Loucy (cell line): ENCODE results near the gene GRIP1.

Experiments
- H2AFZ ChIP-seq: fragments of 200-600 bp; sonication (generic); 2 replicates; pipeline ENCODE4 v1.6.0; 2016; ENCODE audit warnings: antibody characterized with exemption, mild to moderate bottlenecking, low read length, moderate library complexity
- H3F3A ChIP-seq: fragments of 200-600 bp; 2 replicates; pipeline ENCODE4 v1.6.0; 2016; ENCODE audit warnings: antibody characterized with exemption, low read depth, mild to moderate bottlenecking
- H3K27me3 ChIP-seq: fragments of 200-600 bp; sonication (generic); 2 replicates; pipeline ENCODE4 v1.6.1; 2014; ENCODE audit warnings: low read length, mild to moderate bottlenecking; ENCODE audit not compliant: insufficient read depth, poor library complexity, severe bottlenecking
- H3K36me3 ChIP-seq: fragments of 200-600 bp; sonication (generic); 2 replicates; pipeline ENCODE4 v1.6.1; 2016; ENCODE audit warnings: low read length; ENCODE audit not compliant: insufficient read depth
- H3K4me1 ChIP-seq: fragments of 200-600 bp; sonication (generic); 2 replicates; pipeline ENCODE4 v1.5.1; 2014; ENCODE audit warnings: low read length, mild to moderate bottlenecking; ENCODE audit not compliant: insufficient read depth, poor library complexity, severe bottlenecking
- H3K4me2 ChIP-seq: fragments of 200-600 bp; sonication (generic); 2 replicates; pipeline ENCODE4 v1.6.0; 2014; ENCODE audit warnings: antibody characterized with exemption, low read length, low read depth, mild to moderate bottlenecking; ENCODE audit not compliant: poor library complexity, severe bottlenecking
- H3K4me3 ChIP-seq: fragments of 200-600 bp; sonication (generic); 2 replicates; pipeline ENCODE4 v1.5.1; 2014; ENCODE audit warnings: low read length, mild to moderate bottlenecking, mixed read lengths; ENCODE audit not compliant: poor library complexity, severe bottlenecking
- H3K79me2 ChIP-seq: fragments of 200-600 bp; sonication (generic); 2 replicates; pipeline ENCODE4 v1.6.1; 2014; ENCODE audit warnings: low read length; ENCODE audit not compliant: insufficient read depth
- H3K9ac ChIP-seq: fragments of 200-600 bp; sonication (generic); 2 replicates; pipeline ENCODE4 v1.6.0; 2014; ENCODE audit warnings: mild to moderate bottlenecking, low read depth, low read length, moderate library complexity; ENCODE audit not compliant: poor library complexity, severe bottlenecking
- H3K9me2 ChIP-seq: fragments of 200-600 bp; sonication (generic); replicated peaks from 2 replicates; pipeline ENCODE4 v1.6.1; 2016; ENCODE audit warnings: low read depth, low read length, mixed read lengths
- H3K9me3 ChIP-seq: fragments of 200-600 bp; sonication (generic); 2 replicates; pipeline ENCODE4 v1.6.1; 2014; ENCODE audit warnings: mild to moderate bottlenecking, antibody characterized with exemption, low read length, low read depth; ENCODE audit not compliant: insufficient read depth
- H4K20me1 ChIP-seq: fragments of 200-600 bp; sonication (generic); 2 replicates; pipeline ENCODE4 v1.6.0; 2014; ENCODE audit warnings: antibody characterized with exemption, low read length, mild to moderate bottlenecking; ENCODE audit not compliant: insufficient read depth, poor library complexity, severe bottlenecking
- CTCF ChIP-seq: fragments of 200-600 bp; sonication (generic); conservative IDR thresholded peaks from 2 replicates; pipeline ENCODE4 v1.5.1; 2014; ENCODE audit warnings: mild to moderate bottlenecking, antibody characterized with exemption, low read length
- EZH2phosphoT487 ChIP-seq: fragments of 200-600 bp; IDR thresholded peaks from 2 replicates; pipeline ENCODE4 v1.6.1; 2018; ENCODE audit warnings: antibody characterized with exemption, mild to moderate bottlenecking, moderate library complexity, borderline replicate concordance

GRIP1 gene

GRCh38 chr12:66572845-66573244 lies 106.0 kb downstream of the GRIP1 start:
- Histone ChIP-seq H3K9ac (no peak overlapping the region), H3K79me2 (no peaks in the 10 kb centered on the region), H4K20me1 (no peaks in the 10 kb centered on the region), H3K9me2 (0 out of 2 replicates have a peak, but pooled peaks cover 3% of the 10 kb centered on the region), H3F3A (no peaks in the 10 kb centered on the region), H3K27me3 (no peaks in the 10 kb centered on the region), H2AFZ (no peak overlapping the region), H3K36me3 (no peaks in the 10 kb centered on the region), H3K4me2 (no peak overlapping the region), H3K4me3 (no peak overlapping the region), H3K9me3 (no peaks in the 10 kb centered on the region), H3K4me1 (no peaks in the 10 kb centered on the region)
- TF ChIP-seq CTCF (no peak), EZH2phosphoT487 (no peak)

GRCh38 chr12:66571361-66571915 lies 107.4 kb downstream of the GRIP1 start:
- Histone ChIP-seq H2AFZ (no peak overlapping the region), H3F3A (no peaks in the 10 kb centered on the region), H3K27me3 (no peaks in the 10 kb centered on the region), H4K20me1 (no peaks in the 10 kb centered on the region), H3K79me2 (no peaks in the 10 kb centered on the region), H3K9me3 (no peaks in the 10 kb centered on the region), H3K4me3 (no peak overlapping the region), H3K9me2 (0 out of 2 replicates have a peak, but pooled peaks cover 3% of the 10 kb centered on the region), H3K9ac (no peak overlapping the region), H3K4me1 (no peaks in the 10 kb centered on the region), H3K4me2 (no peak overlapping the region), H3K36me3 (no peaks in the 10 kb centered on the region)
- TF ChIP-seq CTCF, result no peak
- no peak for TF ChIP-seq EZH2phosphoT487

GRCh38 chr12:66563220-66563619 lies 115.7 kb downstream of the GRIP1 start:
- TF ChIP-seq CTCF, result no peak
- TF ChIP-seq EZH2phosphoT487, result no peak
- Histone ChIP-seq H3K27me3 (no peaks in the 10 kb centered on the region), H3K4me2 (no peak overlapping the region), H3K79me2 (no peaks in the 10 kb centered on the region), H3K9ac (no peak overlapping the region), H4K20me1 (no peaks in the 10 kb centered on the region), H3F3A (no peaks in the 10 kb centered on the region), H3K36me3 (no peaks in the 10 kb centered on the region), H3K4me3 (no peak overlapping the region), H2AFZ (no peak overlapping the region), H3K9me2 (no peaks in the 10 kb centered on the region), H3K4me1 (no peaks in the 10 kb centered on the region), H3K9me3 (peaks cover 2% of the 10 kb centered on the region; the same call in 1 of the 2 replicates)
